Activated CD8-positive, alpha-beta T cell treated with anti-CD3 and anti-CD28 coated beads for 36 hours (primary cell): ENCODE results near the gene RIPPLY3. TPM values are rescaled to one million over a fixed set of nuclear protein-coding genes. Genes with fewer than 3 reads are reported as not detected.
"Not testable (repeated sequence)": the region's sequence is repeated elsewhere in the genome, so short reads cannot be mapped to it uniquely, and the experiment has no call there.

Experiments
- ATAC-seq: fragments of 200-7000 bp; cut with Tn5 transposase; one replicate; pipeline ENCODE4 v1.10.0; 2021; ENCODE audit warnings: mild to moderate bottlenecking, moderate library complexity
- CTCF ChIA-PET: fragments of 350-600 bp; sonication (Branson Sonifier 250); formaldehyde crosslinking; loops from one replicate; lab custom pipeline; 2021; ENCODE audit warnings: antibody characterized with exemption; lab: Charles Lee
- POLR2A ChIA-PET: fragments of 350-600 bp; sonication (Branson Sonifier 250); formaldehyde crosslinking; loops from one replicate; lab custom pipeline; 2021; ENCODE audit warnings: antibody characterized with exemption; lab: Charles Lee
- DNase-seq: peaks from one replicate; pipeline ENCODE4 v3.0.0-alpha.2; 2020
- H3K27ac Mint-ChIP-seq: one replicate; pipeline ENCODE4 v1.8.0; 2021; ENCODE audit warnings: mild to moderate bottlenecking, mixed read lengths
- H3K27me3 Mint-ChIP-seq: one replicate; pipeline ENCODE4 v1.8.0; 2021; ENCODE audit warnings: mixed read lengths
- H3K36me3 Mint-ChIP-seq: one replicate; pipeline ENCODE4 v1.8.0; 2021; ENCODE audit warnings: low read depth, mixed read lengths
- H3K4me1 Mint-ChIP-seq: one replicate; pipeline ENCODE4 v1.8.0; 2021; ENCODE audit warnings: low read depth, mixed read lengths
- H3K4me3 Mint-ChIP-seq: one replicate; pipeline ENCODE4 v1.8.0; 2021; ENCODE audit warnings: mild to moderate bottlenecking, moderate library complexity, mixed read lengths
- H3K9me3 Mint-ChIP-seq: one replicate; pipeline ENCODE4 v1.8.0; 2021; ENCODE audit warnings: mixed read lengths
- intact Hi-C: fragments of 100-400 bp; cut with micrococcal nuclease; formaldehyde crosslinking; loops from one replicate; pipeline ENCODE4 v1.10.0; 2022
- total RNA-seq, 2 experiments: library from RNA; stranded (reverse); gene quantifications; one replicate each; pipeline ENCODE4 v1.2.3, GENCODE V29; 2021
- TF ChIP-seq, protein P1 (sequence below): fragments of 200-600 bp; IDR thresholded peaks from one replicate; pipeline ENCODE4 v1.8.0; 2022; ENCODE audit warnings: antibody characterized with exemption, mild to moderate bottlenecking

The RIPPLY3 gene
- total RNA-seq, 2 experiments from 2014 or later = not detected

GRCh38 chr21:36994501-36995158, 11.9 kb upstream of the RIPPLY3 start:
- TF ChIP-seq, protein P1, sequence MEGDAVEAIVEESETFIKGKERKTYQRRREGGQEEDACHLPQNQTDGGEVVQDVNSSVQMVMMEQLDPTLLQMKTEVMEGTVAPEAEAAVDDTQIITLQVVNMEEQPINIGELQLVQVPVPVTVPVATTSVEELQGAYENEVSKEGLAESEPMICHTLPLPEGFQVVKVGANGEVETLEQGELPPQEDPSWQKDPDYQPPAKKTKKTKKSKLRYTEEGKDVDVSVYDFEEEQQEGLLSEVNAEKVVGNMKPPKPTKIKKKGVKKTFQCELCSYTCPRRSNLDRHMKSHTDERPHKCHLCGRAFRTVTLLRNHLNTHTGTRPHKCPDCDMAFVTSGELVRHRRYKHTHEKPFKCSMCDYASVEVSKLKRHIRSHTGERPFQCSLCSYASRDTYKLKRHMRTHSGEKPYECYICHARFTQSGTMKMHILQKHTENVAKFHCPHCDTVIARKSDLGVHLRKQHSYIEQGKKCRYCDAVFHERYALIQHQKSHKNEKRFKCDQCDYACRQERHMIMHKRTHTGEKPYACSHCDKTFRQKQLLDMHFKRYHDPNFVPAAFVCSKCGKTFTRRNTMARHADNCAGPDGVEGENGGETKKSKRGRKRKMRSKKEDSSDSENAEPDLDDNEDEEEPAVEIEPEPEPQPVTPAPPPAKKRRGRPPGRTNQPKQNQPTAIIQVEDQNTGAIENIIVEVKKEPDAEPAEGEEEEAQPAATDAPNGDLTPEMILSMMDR = no peak
- no peaks in the 10 kb centered on the region for H3K9me3 Mint-ChIP-seq
- ATAC-seq = no peak
- no peaks in the 10 kb centered on the region for H3K36me3 Mint-ChIP-seq
- ChIA-PET CTCF (interaction anchor here (0.6 to 0.8 kb wide), 2 partner anchors 17 to 55 kb away, joined by 3 read pairs; no protein-coding TSS in a partner anchor), POLR2A (interaction anchor here (0.9 to 2.3 kb wide), 2 partner anchors 12 to 30 kb away, joined by 3 to 6 read pairs; partner anchors contain the start of gene RIPPLY3)
- no peak overlapping the region for H3K27ac Mint-ChIP-seq
- peaks cover 7% of the 10 kb centered on the region for H3K4me1 Mint-ChIP-seq
- DNase-seq = peak; percentile 66
- H3K4me3 Mint-ChIP-seq = peak overlapping the region; percentile 26
- no peaks in the 10 kb centered on the region for H3K27me3 Mint-ChIP-seq
- intact Hi-C loops = no loop called here

- intact Hi-C loops, CTCF ChIA-PET, H3K36me3 Mint-ChIP-seq, H3K9me3 Mint-ChIP-seq, H3K4me1 Mint-ChIP-seq, H3K4me3 Mint-ChIP-seq, H3K27ac Mint-ChIP-seq, H3K27me3 Mint-ChIP-seq, DNase-seq, ATAC-seq: not testable (repeated sequence)
- POLR2A ChIA-PET = interaction anchor here (2.3 kb wide), 1 partner anchor 12 kb away, joined by 6 read pairs; the partner anchor contains the start of gene RIPPLY3
Observed at GRCh38 chr21:36995285-36995684, 11.2 kb upstream of the RIPPLY3 start.

DNA sequence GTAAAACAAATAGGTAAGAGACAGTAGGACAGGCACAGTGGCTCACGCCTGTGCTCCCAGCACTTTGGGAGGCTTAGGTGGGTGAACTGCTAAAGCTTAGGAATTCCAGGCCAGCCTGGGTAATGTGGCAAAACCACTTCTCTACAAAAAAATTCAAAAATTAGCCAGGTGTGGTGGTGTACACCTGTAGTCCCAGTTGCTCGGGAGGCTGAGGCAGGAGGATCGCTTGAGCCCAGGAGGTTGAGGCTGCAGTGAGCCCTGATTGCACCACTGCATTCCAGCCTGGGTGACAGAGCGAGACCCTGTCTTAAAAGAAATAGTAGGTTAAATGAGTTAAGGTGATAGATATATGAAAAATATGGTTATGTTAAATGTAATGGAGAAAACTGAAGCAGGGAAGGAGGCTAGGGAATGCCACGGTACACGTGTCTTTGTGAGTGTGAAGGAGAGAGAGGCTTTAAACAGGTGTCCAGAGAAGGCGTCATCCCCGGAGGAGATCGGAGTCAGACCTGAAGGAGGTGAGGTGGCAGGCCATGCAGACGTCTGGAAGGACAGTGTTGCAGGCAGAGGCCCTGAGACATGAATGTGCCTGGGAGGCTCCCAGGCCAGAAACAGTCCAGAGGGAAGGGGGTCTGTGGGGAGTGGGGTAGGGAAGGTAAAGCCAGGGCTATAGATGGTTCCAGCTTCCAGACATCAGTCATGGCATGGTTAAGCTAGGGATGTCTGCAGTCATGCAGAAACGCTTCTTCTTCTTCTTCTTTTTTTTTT, 7.2 kb upstream of the RIPPLY3 start:
- Mint-ChIP-seq H3K4me1 (peaks cover 9% of the 10 kb centered on the region), H3K9me3 (no peaks in the 10 kb centered on the region)
- no peak for ATAC-seq

DNA sequence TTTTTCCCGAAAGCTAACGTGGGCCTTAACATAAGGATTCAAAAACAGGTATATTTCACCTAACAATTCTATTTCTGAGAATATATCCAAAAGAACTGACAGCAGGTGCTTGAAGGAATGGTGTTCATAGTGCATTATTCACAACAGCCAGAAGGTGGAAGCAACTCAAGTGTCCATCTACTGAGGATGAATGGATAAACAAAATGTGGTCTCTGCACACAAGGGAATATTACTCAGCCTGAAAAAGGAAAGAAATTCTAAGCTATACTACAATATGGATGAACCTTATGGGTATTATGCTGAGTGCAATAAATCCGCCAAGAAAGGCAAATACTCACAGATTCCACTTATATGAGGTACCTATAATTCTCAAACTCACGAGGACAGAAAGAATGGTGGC, 6.1 kb upstream of the RIPPLY3 start:
- Mint-ChIP-seq H3K9me3 (no peaks in the 10 kb centered on the region), H3K27me3 (no peaks in the 10 kb centered on the region), H3K27ac (no peak overlapping the region), H3K36me3 (no peaks in the 10 kb centered on the region), H3K4me1 (peaks cover 5% of the 10 kb centered on the region), H3K4me3 (no peak overlapping the region)
- ATAC-seq (no peak), DNase-seq (no peak)
- intact Hi-C loops = no loop called here
- TF ChIP-seq, protein P1 = no peak
- ChIA-PET CTCF (interaction anchor here (1.4 to 3.1 kb wide), 6 partner anchors 9 to 40 kb away, joined by 3 to 13 read pairs (median 6); partner anchors contain the start of gene HLCS), POLR2A (no interaction called here)

More for the DNA sequence above, 7.2 kb upstream of the RIPPLY3 start:
- ChIA-PET POLR2A (no interaction called here), CTCF (interaction anchor here (1.0 to 3.1 kb wide), 7 partner anchors 8 to 39 kb away, joined by 3 to 13 read pairs (median 4); partner anchors contain the start of gene HLCS)
- Mint-ChIP-seq H3K36me3 (no peaks in the 10 kb centered on the region), H3K4me3 (no peak overlapping the region), H3K27ac (no peak overlapping the region), H3K27me3 (no peaks in the 10 kb centered on the region)
- no peak for DNase-seq
- intact Hi-C loops = no loop called here
- TF ChIP-seq, protein P1 = no peak

GRCh38 chr21:37001441-37001840, 5.1 kb upstream of the RIPPLY3 start:
- no peak overlapping the region for H3K27ac Mint-ChIP-seq
- H3K4me3 Mint-ChIP-seq = no peak overlapping the region

GRCh38 chr21:37002851-37003250, 3.7 kb upstream of the RIPPLY3 start:
- ATAC-seq, H3K36me3 Mint-ChIP-seq, POLR2A ChIA-PET, H3K27me3 Mint-ChIP-seq, H3K4me3 Mint-ChIP-seq, H3K27ac Mint-ChIP-seq, intact Hi-C loops, H3K9me3 Mint-ChIP-seq, DNase-seq: not testable (repeated sequence)
- CTCF ChIA-PET = interaction anchor here (1.6 kb wide), 1 partner anchor 13 kb away, joined by 8 read pairs; no protein-coding TSS in a partner anchor
- peaks cover 12% of the 10 kb centered on the region for H3K4me1 Mint-ChIP-seq

More at GRCh38 chr21:37001441-37001840, 5.1 kb upstream of the RIPPLY3 start:
- no peaks in the 10 kb centered on the region for H3K36me3 Mint-ChIP-seq
- CTCF ChIA-PET = interaction anchor here (0.6 to 3.1 kb wide), 4 partner anchors 9 to 507 kb away, joined by 3 to 13 read pairs (median 9); no protein-coding TSS in a partner anchor
- intact Hi-C loops = no loop called here
- peaks cover 5% of the 10 kb centered on the region for H3K4me1 Mint-ChIP-seq
- POLR2A ChIA-PET = no interaction called here
- H3K27me3 Mint-ChIP-seq = no peaks in the 10 kb centered on the region
- H3K9me3 Mint-ChIP-seq = no peaks in the 10 kb centered on the region
- TF ChIP-seq, protein P1 = no peak
- ATAC-seq (no peak), DNase-seq (no peak)

GRCh38 chr21:37003917-37004316, 2.6 kb upstream of the RIPPLY3 start:
- Mint-ChIP-seq H3K4me1 (peaks cover 12% of the 10 kb centered on the region), H3K27me3 (peaks cover 15% of the 10 kb centered on the region)
- ATAC-seq, DNase-seq, H3K9me3 Mint-ChIP-seq, H3K27ac Mint-ChIP-seq, intact Hi-C loops, POLR2A ChIA-PET, H3K4me3 Mint-ChIP-seq, H3K36me3 Mint-ChIP-seq: not testable (repeated sequence)
- CTCF ChIA-PET = interaction anchor here (1.5 kb wide), 1 partner anchor 13 kb away, joined by 3 read pairs; no protein-coding TSS in a partner anchor
